HG03469 (cell line): Measurements from ENCODE around the gene TRIM33.

Experiments
- ATAC-seq: cut with Tn5 transposase; IDR thresholded peaks from one replicate; pipeline ENCODE4 v1.9.1; 2021; ENCODE audit warnings: mild to moderate bottlenecking, moderate library complexity, moderate number of reproducible peaks; ENCODE audit not compliant: unreplicated experiment

TRIM33 gene

DNA sequence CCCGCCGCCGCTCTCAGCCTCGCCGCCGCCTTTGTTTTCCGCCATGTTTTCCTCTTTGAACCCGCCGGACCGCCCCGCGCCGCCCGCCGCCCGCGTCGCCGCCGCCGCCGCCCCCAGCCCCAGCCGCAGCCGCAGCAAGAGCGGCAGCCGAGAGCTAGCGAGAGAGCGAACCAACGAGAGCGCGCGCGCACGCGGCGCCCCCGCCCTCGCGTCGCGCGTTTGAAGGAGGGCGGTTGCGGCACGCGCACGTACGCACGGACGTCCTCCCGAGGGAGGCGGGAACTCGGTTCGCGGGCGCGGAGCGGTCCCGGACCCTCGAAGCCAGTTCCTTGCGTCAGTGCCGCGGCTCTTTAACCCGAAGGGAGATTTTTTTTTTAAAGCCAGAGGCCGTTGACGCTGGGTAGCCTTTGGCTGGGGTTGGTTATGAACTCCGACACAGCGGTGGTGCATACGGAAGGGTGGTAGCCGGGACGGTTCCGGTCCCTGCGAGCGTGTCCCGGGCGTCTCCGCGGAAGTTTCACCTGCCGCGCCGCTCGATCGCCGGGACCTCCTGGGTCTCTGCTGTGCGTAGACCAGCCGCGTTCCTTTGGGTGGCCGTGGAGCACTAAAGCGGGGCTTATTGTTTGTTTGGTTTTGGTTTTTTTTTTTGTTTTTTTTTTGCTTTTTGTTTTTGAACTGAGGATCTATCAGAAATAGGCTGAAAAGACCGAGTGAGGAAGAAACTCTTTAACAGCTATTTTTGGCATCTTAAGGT lies at the start of gene TRIM33:
TRIM33 (minus strand) TSS at position 172 of the 754 bp plus-strand sequence; CDS start at position 45, 127 bp downstream.
- ATAC-seq, result peak; percentile 56

DNA sequence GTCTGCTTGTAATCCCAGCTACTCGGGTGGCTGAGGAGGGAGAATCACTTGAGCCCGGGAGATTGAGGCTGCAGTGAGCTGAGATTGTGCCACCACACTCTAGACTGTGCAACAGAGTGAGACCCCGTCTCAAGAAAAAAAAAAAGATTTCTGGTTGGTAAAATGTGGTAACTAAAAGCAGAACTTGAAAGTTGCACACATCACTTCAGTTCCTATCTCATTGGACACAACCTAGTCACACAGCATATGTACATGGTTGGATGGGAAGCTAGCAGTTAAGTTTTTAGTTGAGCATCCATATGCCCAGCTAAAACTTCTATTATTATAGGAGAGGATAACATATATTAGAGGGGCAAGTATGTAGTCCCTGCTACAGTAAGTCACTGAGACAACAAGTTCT lies 48.4 kb upstream of the TRIM33 start:
- peak; percentile 77 for ATAC-seq

GRCh38 chr1:114558544-114558943 lies 47.5 kb upstream of the TRIM33 start:
- ATAC-seq, result no peak

GRCh38 chr1:114554577-114554976 lies 43.6 kb upstream of the TRIM33 start:
- no peak for ATAC-seq

GRCh38 chr1:114552106-114552639 lies 41.2 kb upstream of the TRIM33 start:
- ATAC-seq, result no peak

GRCh38 chr1:114551400-114551799 lies 40.4 kb upstream of the TRIM33 start:
- no peak for ATAC-seq

DNA sequence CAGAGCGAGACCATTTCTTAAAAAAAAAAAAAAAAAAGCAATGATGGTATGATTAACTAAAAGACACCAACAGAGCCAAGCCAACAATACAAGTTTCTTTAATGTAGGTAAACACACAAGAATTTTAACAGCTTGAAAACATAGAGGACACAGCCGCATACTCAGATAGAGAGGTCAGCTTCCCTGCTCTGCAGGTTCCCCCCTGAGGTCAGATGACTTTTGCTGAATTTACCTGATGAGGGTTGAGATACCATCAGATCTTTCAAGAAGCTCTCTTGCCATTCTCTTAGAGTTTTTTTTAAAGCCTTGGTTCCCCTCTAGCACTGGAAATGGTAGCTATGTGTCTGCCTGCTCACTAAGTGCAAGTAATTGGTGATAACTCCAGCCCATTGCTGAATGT lies 39.3 kb upstream of the TRIM33 start:
- ATAC-seq, result no peak

GRCh38 chr1:114549137-114549536 lies 38.1 kb upstream of the TRIM33 start:
- ATAC-seq, result no peak

- ATAC-seq, result no peak
Observed at GRCh38 chr1:114547076-114547475, 36.1 kb upstream of the TRIM33 start.

DNA sequence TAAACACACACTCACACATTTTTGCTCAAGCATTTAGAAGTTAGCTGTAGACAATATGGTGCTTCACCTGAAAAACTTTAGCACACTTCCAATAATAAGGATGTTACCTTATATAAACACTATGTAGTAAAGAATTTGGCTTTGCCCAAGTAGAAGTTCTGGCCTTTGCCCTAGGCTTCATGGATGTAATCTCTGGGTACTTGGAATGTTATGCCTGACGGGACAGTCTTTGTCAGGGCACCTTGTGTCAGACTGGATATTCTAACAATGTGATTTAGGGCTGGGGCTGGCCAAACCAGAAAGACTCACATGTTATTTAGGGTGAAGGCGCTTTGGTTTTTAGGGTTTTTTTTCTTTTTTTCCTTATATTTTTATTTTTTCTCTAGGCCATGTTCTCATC lies 34.8 kb upstream of the TRIM33 start:
- ATAC-seq, result no peak

DNA sequence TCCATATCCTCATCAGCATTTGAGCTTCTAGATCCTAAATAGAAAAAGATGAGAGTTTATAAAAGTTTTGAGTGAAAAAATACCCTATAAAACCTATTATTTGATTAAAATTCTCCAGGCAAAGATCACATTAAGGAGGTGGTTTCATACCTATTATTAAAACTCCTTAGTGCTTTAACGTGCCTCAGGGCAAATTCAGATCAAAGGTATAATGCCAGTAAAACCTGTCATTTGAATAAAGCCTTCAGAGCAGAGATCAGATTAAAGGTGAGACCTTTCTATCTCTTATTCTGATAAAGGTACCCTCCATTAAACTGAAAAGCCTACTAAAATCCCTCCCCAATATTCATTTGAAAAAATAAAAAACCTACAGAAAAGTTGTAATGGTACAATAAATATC lies 34.3 kb upstream of the TRIM33 start:
- ATAC-seq, result no peak

GRCh38 chr1:114540821-114541220 lies 29.8 kb upstream of the TRIM33 start:
- no peak for ATAC-seq

- ATAC-seq, result no peak
Observed at GRCh38 chr1:114540272-114540671, 29.3 kb upstream of the TRIM33 start.

DNA sequence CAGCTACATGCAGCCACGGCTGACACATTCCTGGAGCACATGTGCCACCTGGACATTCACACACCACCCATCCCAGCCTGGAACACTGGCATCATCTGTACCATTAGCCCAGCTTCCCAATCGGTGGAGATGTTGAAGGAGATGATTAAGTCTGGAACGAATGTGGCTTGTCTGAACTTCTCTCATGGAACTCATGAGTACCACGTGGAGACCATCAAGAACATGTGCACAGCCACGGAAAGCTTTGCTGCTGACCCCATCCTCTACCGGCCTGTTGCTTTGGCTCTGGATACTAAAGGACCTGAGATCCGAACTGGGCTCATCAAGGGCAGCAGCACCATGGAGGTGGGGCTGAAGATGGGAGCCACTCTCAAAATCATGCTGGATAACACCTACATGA lies 25.0 kb upstream of the TRIM33 start:
- no peak for ATAC-seq

- no peak for ATAC-seq
Observed at GRCh38 chr1:114535401-114535800, 24.4 kb upstream of the TRIM33 start.

DNA sequence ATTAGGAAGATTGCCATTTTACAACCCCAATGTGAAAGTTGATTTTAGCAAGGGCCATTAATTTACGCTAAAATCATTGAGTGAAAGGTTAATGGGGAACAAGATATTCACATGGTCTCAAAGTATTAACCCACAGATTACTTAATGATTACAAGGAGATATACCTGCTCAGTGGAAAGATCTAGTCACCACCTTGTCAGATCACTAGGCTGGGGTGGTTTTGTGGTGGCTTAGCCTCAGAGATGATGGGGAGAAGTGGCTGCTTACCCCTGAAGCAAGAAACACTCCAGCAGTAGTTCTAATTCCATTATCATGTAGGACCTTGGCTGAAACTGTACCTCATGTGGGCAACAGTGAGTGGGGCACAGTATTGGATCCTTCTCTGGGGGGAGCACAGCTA lies 20.1 kb upstream of the TRIM33 start:
- ATAC-seq, result no peak

- no peak for ATAC-seq
Observed at GRCh38 chr1:114530224-114530623, 19.2 kb upstream of the TRIM33 start.

- no peak for ATAC-seq
Observed at GRCh38 chr1:114524944-114525343, 13.9 kb upstream of the TRIM33 start.

DNA sequence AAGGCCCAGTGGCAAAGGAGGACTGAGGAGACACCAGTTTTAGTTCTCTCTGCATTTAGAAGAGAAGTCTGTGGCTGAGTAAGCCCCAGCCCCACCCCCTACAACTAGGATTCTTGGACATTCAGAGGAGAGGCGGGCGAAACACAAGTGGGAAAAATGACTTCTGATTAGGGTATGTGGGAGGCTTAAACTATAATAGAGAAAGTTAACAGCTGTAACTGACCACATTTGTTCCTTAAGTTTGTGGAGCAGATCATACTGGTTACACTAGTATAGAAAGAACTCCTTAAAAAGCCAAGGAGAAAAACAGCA lies 11.2 kb upstream of the TRIM33 start:
- ATAC-seq, result no peak

GRCh38 chr1:114521396-114522263 lies 10.6 kb upstream of the TRIM33 start:
- no peak for ATAC-seq

GRCh38 chr1:114517348-114517747 lies 6.3 kb upstream of the TRIM33 start:
- no peak for ATAC-seq
